ENCODE measurements around the gene NUDT3.
"Not testable (repeated sequence)": the region's sequence is repeated elsewhere in the genome, so short reads cannot be mapped to it uniquely, and the experiment has no call there.

The NUDT3 gene

DNA sequence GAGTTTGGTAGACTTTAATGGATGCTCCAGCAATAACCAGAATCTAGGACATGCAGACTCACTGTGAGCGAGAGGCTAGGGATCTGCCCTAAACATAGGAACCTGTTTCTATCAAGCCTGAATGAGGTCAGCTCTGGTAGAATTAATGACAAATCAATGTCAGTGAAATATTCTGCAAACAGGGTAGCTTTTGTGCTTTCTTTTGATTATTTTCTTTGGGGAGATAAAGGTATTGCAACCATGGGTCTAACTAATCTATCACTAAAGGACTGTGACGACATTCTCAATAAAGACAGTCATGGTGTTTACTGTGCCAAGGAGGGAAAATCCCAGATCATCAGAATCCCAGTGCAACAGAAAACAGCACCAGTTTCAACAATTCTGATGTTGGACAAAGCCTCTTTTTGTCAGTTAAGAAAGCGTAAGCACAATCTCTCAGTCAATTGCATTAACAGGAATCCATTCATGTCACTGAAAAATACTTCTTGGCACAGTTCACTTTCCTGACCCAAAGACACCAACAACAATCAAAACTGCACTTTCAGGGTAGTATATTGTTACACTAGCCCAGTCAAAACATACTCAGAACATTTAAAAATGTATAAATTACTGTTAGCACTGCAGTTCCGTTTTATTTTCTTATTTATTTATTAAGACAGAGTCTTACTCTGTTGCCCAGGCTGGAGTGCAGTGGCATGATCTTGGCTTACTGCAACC is 106.9 kb downstream of the NUDT3 start:
- no peak for DNase-seq (ENCODE audit: low read depth in 2 of 2)

DNA sequence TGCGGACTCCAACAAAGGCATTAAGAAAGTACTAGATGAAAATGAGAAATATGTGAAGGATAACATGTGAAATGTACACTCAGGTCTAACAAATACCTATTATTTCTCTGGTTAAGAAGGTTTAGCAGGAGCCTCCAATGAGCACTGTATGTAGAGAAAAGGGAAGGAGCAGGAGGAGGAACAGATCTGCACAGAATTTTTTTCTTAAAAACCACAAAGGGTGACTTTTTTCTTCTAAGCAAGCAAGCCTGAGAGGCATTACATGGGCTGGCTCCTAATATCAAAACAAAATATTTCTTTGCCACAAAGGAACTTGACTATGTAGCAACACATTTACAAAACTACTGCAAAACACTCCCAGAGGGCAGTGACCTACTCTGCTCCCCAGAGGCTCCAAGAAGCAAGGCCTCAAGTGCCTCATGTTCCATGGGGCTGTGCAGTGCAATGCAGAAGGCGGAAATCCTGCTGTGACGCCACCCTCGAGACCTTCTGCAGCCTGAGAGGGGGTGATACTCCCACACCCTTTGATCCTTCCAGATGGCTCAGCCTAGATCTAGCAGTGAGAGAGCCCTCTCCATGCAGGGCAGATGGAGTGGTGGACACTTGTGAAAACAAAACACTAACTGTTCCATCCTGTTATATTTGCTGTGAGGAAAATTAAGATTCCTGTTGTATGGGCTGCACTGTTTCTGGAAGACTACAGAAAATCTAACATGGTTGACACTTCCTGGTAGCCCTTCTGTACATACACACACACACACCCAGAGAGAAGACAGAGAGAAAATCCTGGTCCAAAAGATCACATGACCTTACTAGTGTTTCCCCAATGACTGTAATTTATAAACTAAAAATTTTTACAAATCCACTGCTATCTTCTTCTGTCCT is 107.7 kb downstream of the NUDT3 start:
- no peak for DNase-seq (ENCODE audit: low read depth in 2 of 2)

- no peak for DNase-seq (ENCODE audit: low read depth in 2 of 2)
These were observed 110.7 kb downstream of the NUDT3 start for GRCh38 chr6:34281702-34282334.

GRCh38 chr6:34280216-34280615 is 112.3 kb downstream of the NUDT3 start:
- DNase-seq (ENCODE audit: low read depth in 2 of 2), result no peak

DNA sequence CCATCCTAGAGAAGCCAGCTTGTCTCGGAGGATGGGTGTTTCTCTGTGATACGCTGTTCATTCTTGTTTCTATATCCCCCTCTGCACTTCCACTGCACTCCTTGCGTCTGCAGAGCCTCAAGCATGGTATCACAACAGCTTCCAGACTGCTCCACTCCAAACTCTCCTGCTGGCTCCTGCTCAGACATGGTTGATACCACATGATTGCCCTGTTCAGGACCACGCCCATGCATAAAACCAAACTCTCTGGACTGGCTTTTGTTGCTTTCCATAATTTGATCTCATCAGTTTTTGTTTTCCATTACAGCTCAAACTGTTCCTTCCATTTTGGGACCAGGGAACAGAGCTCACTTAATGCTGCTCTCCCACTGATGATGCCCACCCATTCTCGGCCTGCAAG is 113.6 kb downstream of the NUDT3 start:
- DNase-seq (ENCODE audit: low read depth in 2 of 2), result no peak

DNA sequence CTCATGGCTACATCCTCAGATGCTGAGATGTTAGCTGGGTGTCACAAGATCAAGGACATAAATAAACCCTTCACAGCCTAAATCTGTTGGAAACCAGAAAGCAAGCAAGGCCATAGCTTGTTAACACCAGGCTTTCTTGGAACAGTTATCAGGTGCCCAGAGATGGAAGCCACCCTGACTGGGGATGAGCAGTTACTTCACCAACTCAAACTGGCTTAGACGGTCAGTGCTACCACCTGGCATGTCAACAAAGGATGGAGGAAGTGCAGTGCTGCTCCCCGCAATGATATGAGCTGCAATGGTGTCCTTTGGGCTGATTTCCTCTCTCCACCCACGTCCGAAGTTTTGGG is 114.7 kb downstream of the NUDT3 start:
- DNase-seq (ENCODE audit: low read depth in 2 of 2), result no peak

DNA sequence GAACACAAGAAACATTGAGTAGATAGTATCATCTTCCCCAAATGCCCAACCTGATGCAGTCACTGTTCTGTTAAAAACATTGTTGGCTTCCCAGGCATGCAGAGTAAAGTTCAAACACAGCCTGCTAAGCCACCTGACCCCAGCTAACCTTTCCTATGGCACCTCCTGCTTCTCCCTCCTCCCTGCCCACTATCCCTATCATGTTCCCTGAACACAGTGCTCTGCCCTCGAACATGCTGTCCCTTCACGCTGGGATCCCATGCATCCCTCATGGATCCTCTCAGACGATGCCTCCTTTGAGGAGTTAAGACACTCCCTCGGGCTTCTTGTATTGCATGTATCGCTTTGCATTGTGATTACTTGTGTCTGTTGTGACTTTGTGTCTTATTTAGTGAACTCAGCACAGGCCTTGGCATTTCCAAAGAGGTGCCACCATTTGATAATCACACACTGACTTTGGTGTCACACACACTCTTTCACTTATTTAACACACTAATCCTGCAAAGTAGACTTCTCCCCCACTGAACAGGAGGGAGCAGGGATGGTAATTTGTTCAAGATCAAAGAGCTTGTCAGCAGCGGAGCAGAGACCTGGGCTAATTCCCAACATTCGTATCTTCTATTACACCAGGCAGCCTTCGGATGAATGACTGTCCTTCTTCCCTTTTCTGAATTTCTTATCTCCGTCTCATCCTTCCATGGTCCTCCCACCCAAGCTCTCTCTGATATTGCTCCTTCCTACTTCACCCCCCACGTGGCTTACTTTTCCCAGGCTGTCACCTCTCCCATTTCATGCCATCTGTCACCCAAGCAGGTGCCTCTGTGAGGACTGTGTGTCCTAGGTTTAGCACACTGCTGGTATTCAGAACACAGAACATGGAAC is 115.3 kb downstream of the NUDT3 start:
- no peak for DNase-seq (ENCODE audit: low read depth in 2 of 2)

DNA sequence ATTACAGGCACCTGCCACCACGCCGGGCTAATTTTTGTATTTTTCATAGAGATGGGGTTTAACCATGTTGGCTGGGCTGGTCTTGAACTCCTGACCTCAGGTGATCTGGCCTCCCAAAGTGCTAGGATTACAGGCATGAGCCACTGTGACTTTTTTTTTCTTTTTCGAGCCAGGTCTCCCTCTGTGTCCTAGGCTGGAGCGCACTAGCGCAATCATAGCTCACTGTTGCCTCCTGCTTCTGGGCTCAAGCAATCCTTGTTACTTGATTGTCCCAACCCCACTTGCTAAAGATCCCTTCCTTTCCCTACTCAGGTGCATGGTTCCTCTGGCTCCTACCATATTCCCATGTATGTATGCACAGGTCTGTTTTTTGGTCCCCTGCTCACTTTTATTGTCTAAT is 116.3 kb downstream of the NUDT3 start:
- no peak for DNase-seq (ENCODE audit: low read depth in 2 of 2)

- no peak for DNase-seq (ENCODE audit: low read depth in 2 of 2)
These were observed 117.2 kb downstream of the NUDT3 start for GRCh38 chr6:34275128-34275804.

GRCh38 chr6:34274129-34274528 is 118.3 kb downstream of the NUDT3 start:
- no peak for DNase-seq (ENCODE audit: low read depth in 2 of 2)

- no peak for DNase-seq (ENCODE audit: low read depth in 2 of 2)
These were observed 119.1 kb downstream of the NUDT3 start for GRCh38 chr6:34273242-34273805.

DNA sequence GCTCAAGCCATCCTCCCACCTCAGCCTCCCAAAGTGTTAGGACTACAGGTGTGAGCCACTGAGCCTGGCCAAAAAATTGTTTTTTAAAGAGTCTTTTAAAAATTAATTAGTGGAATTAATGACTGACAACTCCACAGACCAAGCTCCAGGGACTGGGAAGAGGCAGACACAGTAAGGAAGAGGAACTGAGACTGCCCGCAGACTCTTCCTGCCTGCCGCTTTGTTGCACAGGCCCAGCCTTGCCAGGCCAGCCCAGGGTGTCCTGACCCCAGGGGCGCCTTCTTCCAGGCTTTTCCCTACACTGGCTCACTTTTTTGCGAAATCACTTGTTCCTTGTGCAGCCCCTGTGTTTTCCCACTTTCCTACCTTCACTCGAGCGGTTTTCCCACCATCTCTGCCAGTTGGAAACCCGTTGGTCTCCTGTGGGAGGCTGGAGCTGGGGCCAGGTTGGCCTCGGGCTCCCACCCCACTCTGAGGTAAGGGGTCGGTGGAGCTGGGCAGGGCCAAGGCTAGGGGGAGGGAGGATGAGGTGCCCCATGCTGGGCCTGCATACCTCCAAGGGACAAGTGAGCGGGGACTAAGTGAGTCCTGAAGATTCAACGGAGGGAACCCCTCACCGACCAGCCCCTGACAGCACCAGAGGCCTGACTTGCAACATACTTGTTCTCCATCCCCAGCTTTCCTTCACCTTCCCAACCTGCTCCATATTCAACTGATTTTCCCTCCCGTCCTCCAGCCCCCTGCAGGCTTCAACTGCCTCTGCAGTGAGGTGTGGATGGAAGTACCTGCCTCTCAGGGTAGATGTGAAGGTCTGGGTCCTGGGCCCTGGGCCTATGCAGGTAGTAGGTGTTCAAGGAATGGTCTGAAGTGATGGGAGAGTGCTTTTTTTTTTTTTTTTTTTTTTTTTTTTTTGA is 120.2 kb downstream of the NUDT3 start:
- no peak for DNase-seq (ENCODE audit: low read depth in 2 of 2)

- not testable (repeated sequence) for DNase-seq (ENCODE audit: low read depth in 2 of 2)
These were observed 122.7 kb downstream of the NUDT3 start for GRCh38 chr6:34269658-34270341.

DNA sequence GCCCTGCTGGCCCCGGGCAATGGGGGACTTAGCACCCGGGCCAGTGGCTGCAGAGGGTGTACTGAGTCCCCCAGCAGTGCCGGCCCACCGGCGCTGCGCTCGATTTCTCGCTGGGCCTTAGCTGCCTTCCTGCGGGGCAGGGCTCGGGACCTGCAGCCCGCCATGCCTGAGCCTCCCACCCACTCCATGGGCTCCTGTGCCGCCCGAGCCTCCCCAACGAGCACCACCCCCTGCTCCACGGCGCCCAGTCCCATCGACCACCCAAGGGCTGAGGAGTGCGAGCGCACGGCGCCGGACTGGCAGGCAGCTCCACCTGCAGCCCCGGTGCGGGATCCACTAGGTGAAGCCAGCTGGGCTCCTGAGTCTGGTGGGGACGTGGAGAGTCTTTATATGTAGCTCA is 123.3 kb downstream of the NUDT3 start:
- not testable (repeated sequence) for DNase-seq (ENCODE audit: low read depth in 2 of 2)

GRCh38 chr6:34267746-34268145 is 124.7 kb downstream of the NUDT3 start:
- DNase-seq (ENCODE audit: low read depth in 2 of 2), result no peak

- DNase-seq (ENCODE audit: low read depth in 2 of 2), result not testable (repeated sequence)
These were observed 129.0 kb downstream of the NUDT3 start for GRCh38 chr6:34263484-34263883.

GRCh38 chr6:34260576-34261267 is 131.7 kb downstream of the NUDT3 start:
- DNase-seq (ENCODE audit: low read depth in 2 of 2), result no peak

GRCh38 chr6:34259529-34260069 is 132.9 kb downstream of the NUDT3 start:
- DNase-seq (ENCODE audit: low read depth in 2 of 2), result no peak

All from stimulated activated CD8-positive, alpha-beta memory T cell treated with anti-CD3 and anti-CD28 coated beads, Interleukin-7, amount 100 ng/mL, for 4 hours (primary cell).